Measurements from ENCODE around the gene NBEA.

DNA sequence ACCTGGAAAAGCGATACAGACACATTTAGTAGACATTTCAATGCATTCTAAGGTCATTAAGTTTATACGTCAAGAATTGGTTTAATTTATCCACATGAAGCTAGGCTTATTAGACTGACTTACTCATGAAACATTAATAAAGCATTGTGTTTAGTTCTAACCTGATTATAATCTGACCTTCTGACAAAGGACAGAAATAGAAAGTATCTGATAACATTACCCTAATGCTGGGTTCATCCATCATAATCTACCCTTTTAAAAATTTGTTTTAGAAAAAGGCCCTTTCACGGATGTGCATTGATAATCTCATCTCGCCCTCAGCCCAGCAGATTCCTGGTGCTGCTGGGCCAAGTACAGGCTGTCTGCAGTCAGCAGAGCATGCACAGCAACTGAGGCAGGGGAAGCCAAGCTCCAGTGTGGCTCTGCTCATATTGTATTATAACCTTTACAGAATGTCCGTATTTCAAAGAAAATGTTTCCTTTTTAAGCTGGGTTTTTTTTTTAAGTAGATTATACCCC, 676.6 kb downstream of the NBEA start:
- TF ChIP-seq, protein P1, sequence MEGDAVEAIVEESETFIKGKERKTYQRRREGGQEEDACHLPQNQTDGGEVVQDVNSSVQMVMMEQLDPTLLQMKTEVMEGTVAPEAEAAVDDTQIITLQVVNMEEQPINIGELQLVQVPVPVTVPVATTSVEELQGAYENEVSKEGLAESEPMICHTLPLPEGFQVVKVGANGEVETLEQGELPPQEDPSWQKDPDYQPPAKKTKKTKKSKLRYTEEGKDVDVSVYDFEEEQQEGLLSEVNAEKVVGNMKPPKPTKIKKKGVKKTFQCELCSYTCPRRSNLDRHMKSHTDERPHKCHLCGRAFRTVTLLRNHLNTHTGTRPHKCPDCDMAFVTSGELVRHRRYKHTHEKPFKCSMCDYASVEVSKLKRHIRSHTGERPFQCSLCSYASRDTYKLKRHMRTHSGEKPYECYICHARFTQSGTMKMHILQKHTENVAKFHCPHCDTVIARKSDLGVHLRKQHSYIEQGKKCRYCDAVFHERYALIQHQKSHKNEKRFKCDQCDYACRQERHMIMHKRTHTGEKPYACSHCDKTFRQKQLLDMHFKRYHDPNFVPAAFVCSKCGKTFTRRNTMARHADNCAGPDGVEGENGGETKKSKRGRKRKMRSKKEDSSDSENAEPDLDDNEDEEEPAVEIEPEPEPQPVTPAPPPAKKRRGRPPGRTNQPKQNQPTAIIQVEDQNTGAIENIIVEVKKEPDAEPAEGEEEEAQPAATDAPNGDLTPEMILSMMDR (IDR thresholded peaks at IDR 0.05): no peak
- TF ChIP-seq POLR2A (IDR thresholded peaks at IDR 0.05): no peak

Data from thyroid gland (tissue), 4 donors.